CD4-positive, CD25-positive, alpha-beta regulatory T cell (primary cell): ENCODE measurements around the gene FAM120B. TPM values are rescaled to one million over a fixed set of nuclear protein-coding genes. Genes with fewer than 3 reads are reported as not detected.

Source experiments
- ATAC-seq, 2 donors: fragments of 150-1000 bp; cut with Tn5 transposase; one replicate each; pipeline ENCODE4 v1.10.0; 2021; ENCODE audit warnings: low read depth in 2 of 2, moderate number of reproducible peaks in 2 of 2, moderate library complexity in 1 of 2
- DNase-seq, 3 donors: peaks; one replicate each; pipeline versions ENCODE4 v3.0.0 to v3.0.0-alpha.2; 2012 to 2022; ENCODE audit warnings: mixed read lengths in 1 of 3
- H3K27ac ChIP-seq: one replicate; pipeline ENCODE4 v1.7.0; 2013; ENCODE audit warnings: mild to moderate bottlenecking, low read length; ENCODE audit not compliant: insufficient read depth, poor library complexity, severe bottlenecking
- H3K27me3 ChIP-seq: one replicate; pipeline ENCODE4 v1.7.0; 2013; ENCODE audit warnings: low read length; ENCODE audit not compliant: control insufficient read depth, insufficient read depth
- H3K36me3 ChIP-seq: one replicate; pipeline ENCODE4 v1.7.0; 2013; ENCODE audit warnings: mild to moderate bottlenecking, low read length, moderate library complexity; ENCODE audit not compliant: control insufficient read depth, insufficient read depth
- H3K4me1 ChIP-seq: 2 replicates; pipeline ENCODE4 v1.7.0; 2013; ENCODE audit warnings: mild to moderate bottlenecking, low read length; ENCODE audit not compliant: insufficient read depth, control insufficient read depth, poor library complexity, severe bottlenecking
- H3K4me3 ChIP-seq: one replicate; pipeline ENCODE4 v1.7.0; 2013; ENCODE audit warnings: low read depth, mild to moderate bottlenecking, low read length, moderate library complexity
- H3K9me3 ChIP-seq, 2 experiments: 1 replicate in 1 of 2; 2 replicates in 1 of 2; pipeline ENCODE4 v1.7.0; 2013; ENCODE audit warnings: low read length in 2 of 2, mild to moderate bottlenecking in 1 of 2, moderate library complexity in 1 of 2; ENCODE audit not compliant: control insufficient read depth in 2 of 2
- H3K27ac Mint-ChIP-seq, 3 donors: one replicate each; pipeline ENCODE4 v1.8.0; 2020 to 2022; ENCODE audit warnings: mild to moderate bottlenecking in 3 of 3, mixed read lengths in 3 of 3, moderate library complexity in 2 of 3
- H3K27me3 Mint-ChIP-seq: one replicate; pipeline ENCODE4 v1.8.0; 2022; ENCODE audit warnings: mild to moderate bottlenecking, mixed read lengths
- H3K36me3 Mint-ChIP-seq: one replicate; pipeline ENCODE4 v1.8.0; 2020; ENCODE audit warnings: mixed read lengths
- H3K4me1 Mint-ChIP-seq, 4 donors: one replicate each; pipeline ENCODE4 v1.8.0; 2020 to 2022; ENCODE audit warnings: mixed read lengths in 4 of 4, mild to moderate bottlenecking in 1 of 4
- H3K4me3 Mint-ChIP-seq, 4 donors: one replicate each; pipeline ENCODE4 v1.8.0; 2020 to 2022; ENCODE audit warnings: mild to moderate bottlenecking in 4 of 4, mixed read lengths in 4 of 4, moderate library complexity in 3 of 4
- H3K9me3 Mint-ChIP-seq, 7 donors: one replicate each; pipeline ENCODE4 v1.8.0; 2020 to 2022; ENCODE audit warnings: mixed read lengths in 7 of 7, mild to moderate bottlenecking in 3 of 7, moderate library complexity in 2 of 7
- polyA plus RNA-seq, 4 donors: library from polyadenylated mRNA; unstranded; fragments of 300-500 nt; fragmentation: Illumina TruSeq; gene quantifications; one replicate each; pipeline ENCODE4 v1.2.3, GENCODE V29; 2021
- total RNA-seq: library from RNA; stranded (reverse); gene quantifications from one replicate; pipeline ENCODE4 v1.2.3, GENCODE V29; 2022

Gene FAM120B
- total and polyA plus RNA-seq, 5 donors from 2014 or later: 28.0 to 35.0 (median 31.1) TPM

DNA sequence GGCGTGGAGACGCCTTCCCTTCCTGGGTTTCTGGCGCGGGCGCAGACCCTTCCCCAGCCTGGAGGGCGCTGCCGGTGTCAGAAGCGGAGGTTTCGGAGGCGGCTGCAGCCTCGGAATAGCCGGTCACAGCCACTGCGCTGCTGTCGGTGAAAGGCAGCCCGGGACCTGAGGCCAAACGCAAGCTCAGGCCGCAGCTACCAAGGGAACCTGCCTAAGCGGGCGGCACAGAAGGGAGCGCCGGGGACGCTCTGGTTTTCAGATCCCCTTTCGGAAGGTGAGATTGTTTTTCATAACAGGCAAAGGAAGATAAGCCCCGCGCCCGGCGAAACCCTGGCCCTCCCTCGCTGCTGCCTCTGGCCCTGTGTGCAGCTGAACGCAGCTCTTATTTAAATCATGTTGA is 116.5 kb downstream of the FAM120B start:
- ATAC-seq (no peak), DNase-seq (no peak)
- no peaks in the 10 kb centered on the region for H3K27me3 ChIP-seq
- H3K4me3 Mint-ChIP-seq: no peak overlapping the region
- peaks cover 32% of the 10 kb centered on the region for H3K27me3 Mint-ChIP-seq
- H3K4me3 ChIP-seq: no peak overlapping the region
- H3K36me3 Mint-ChIP-seq: no peaks in the 10 kb centered on the region
- no peaks in the 10 kb centered on the region for H3K4me1 Mint-ChIP-seq
- no peaks in the 10 kb centered on the region for H3K9me3 ChIP-seq
- H3K36me3 ChIP-seq: no peaks in the 10 kb centered on the region
- no peak overlapping the region for H3K27ac ChIP-seq
- no peaks in the 10 kb centered on the region for H3K4me1 ChIP-seq
- no peak overlapping the region for H3K27ac Mint-ChIP-seq
- peaks cover 0 to 1% (median 0%) of the 10 kb centered on the region in 7 donors for H3K9me3 Mint-ChIP-seq

GRCh38 chr6:170423814-170424603 is 117.5 kb downstream of the FAM120B start:
- Histone ChIP-seq H3K9me3 (no peaks in the 10 kb centered on the region), H3K4me1 (no peaks in the 10 kb centered on the region), H3K27ac (no peak overlapping the region), H3K27me3 (no peaks in the 10 kb centered on the region), H3K36me3 (no peaks in the 10 kb centered on the region), H3K4me3 (no peak overlapping the region)
- no peak for ATAC-seq
- Mint-ChIP-seq H3K4me1 (no peaks in the 10 kb centered on the region), H3K36me3 (no peaks in the 10 kb centered on the region), H3K27ac (no peak overlapping the region), H3K9me3 (peaks cover 0 to 1% (median 0%) of the 10 kb centered on the region in 7 donors), H3K4me3 (no peak overlapping the region), H3K27me3 (peaks cover 32% of the 10 kb centered on the region)
- no peak for DNase-seq

DNA sequence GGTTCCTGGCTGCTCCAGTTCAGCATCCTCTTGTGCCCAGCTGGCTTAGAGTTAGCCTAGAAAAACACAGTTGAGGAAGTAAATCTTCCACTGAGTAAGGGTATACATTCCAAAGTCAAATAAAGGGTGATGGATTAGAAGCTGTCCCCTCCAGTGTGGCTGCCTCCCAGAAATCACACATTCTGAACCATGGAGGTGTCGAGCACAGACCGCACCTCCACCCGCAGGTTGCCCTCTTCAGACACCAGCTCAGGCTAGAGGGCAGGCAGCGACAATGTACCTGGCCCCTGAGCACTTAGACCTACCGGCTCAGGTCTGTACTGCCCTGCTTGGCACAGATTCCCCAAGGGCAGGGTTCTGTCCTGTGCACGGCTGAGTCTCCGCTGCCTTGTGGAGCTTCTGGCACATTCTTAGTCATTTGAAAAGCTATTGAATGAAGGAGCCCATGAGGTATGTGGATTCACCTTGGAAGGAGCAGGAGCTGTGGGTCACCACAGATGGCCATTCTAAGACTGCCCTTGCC is 118.1 kb downstream of the FAM120B start:
- Histone ChIP-seq H3K9me3 (no peaks in the 10 kb centered on the region), H3K4me1 (no peaks in the 10 kb centered on the region), H3K27ac (no peak overlapping the region), H3K4me3 (no peak overlapping the region), H3K27me3 (no peaks in the 10 kb centered on the region), H3K36me3 (no peaks in the 10 kb centered on the region)
- no peak for DNase-seq
- H3K9me3 Mint-ChIP-seq: peaks cover 0 to 1% (median 0%) of the 10 kb centered on the region in 7 donors
- ATAC-seq: no peak
- no peaks in the 10 kb centered on the region for H3K36me3 Mint-ChIP-seq
- H3K27ac Mint-ChIP-seq: no peak overlapping the region
- no peak overlapping the region for H3K4me3 Mint-ChIP-seq
- H3K27me3 Mint-ChIP-seq: peaks cover 32% of the 10 kb centered on the region
- H3K4me1 Mint-ChIP-seq: no peaks in the 10 kb centered on the region

GRCh38 chr6:170429450-170429849 is 122.9 kb downstream of the FAM120B start:
- no peaks in the 10 kb centered on the region for H3K36me3 Mint-ChIP-seq
- no peak overlapping the region for H3K4me3 Mint-ChIP-seq
- Histone ChIP-seq H3K36me3 (no peaks in the 10 kb centered on the region), H3K4me1 (no peaks in the 10 kb centered on the region), H3K4me3 (no peak overlapping the region), H3K9me3 (no peaks in the 10 kb centered on the region), H3K27me3 (no peaks in the 10 kb centered on the region), H3K27ac (no peak overlapping the region)
- ATAC-seq (no peak), DNase-seq (no peak)
- no peaks in the 10 kb centered on the region for H3K4me1 Mint-ChIP-seq
- H3K27me3 Mint-ChIP-seq: peaks cover 27% of the 10 kb centered on the region
- H3K9me3 Mint-ChIP-seq: peaks cover 0 to 1% (median 0%) of the 10 kb centered on the region in 7 donors
- no peak overlapping the region for H3K27ac Mint-ChIP-seq

- ATAC-seq (no peak), DNase-seq (no peak)
- Mint-ChIP-seq H3K27me3 (peaks cover 6% of the 10 kb centered on the region), H3K4me1 (peaks cover 0 to 4% (median 0%) of the 10 kb centered on the region in 4 donors), H3K9me3 (peaks cover 0 to 8% (median 4%) of the 10 kb centered on the region in 7 donors), H3K27ac (no peak overlapping the region), H3K36me3 (peaks cover 4% of the 10 kb centered on the region), H3K4me3 (no peak overlapping the region)
- H3K4me1 ChIP-seq: no peaks in the 10 kb centered on the region
- H3K36me3 ChIP-seq: no peaks in the 10 kb centered on the region
- peaks cover 0 to 8% of the 10 kb centered on the region in 2 experiments for H3K9me3 ChIP-seq
- H3K27ac ChIP-seq: no peak overlapping the region
- no peaks in the 10 kb centered on the region for H3K27me3 ChIP-seq
- H3K4me3 ChIP-seq: no peak overlapping the region
Measured at GRCh38 chr6:170433163-170434116, 126.9 kb downstream of the FAM120B start.

- Mint-ChIP-seq H3K9me3 (peaks cover 0 to 8% (median 4%) of the 10 kb centered on the region in 7 donors), H3K4me3 (no peak overlapping the region), H3K36me3 (peaks cover 4% of the 10 kb centered on the region), H3K4me1 (peaks cover 0 to 4% (median 0%) of the 10 kb centered on the region in 4 donors), H3K27ac (no peak overlapping the region), H3K27me3 (peaks cover 4% of the 10 kb centered on the region)
- Histone ChIP-seq H3K4me1 (no peaks in the 10 kb centered on the region), H3K27ac (no peak overlapping the region), H3K9me3 (peaks cover 0 to 8% of the 10 kb centered on the region in 2 experiments), H3K27me3 (no peaks in the 10 kb centered on the region), H3K4me3 (no peak overlapping the region), H3K36me3 (no peaks in the 10 kb centered on the region)
- DNase-seq: no peak
- no peak for ATAC-seq
Measured at GRCh38 chr6:170434117-170434820, 127.7 kb downstream of the FAM120B start.

DNA sequence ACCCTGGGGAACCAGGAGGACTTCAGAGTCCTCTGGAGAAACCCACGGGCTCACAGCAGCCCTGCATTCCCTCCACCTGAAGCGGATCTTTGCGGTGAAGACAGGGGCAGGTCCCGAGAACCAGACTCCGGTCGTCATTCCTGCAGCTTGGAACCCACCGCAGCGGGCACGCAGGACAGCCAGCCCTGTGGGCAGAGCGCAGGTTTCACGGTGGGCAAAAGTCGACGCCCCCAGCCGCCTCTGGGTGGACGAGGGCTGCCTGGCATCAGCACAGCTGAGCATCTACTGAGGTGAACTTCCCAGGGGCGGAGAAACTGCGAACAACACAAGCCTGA is 128.2 kb downstream of the FAM120B start:
- H3K27ac Mint-ChIP-seq: no peak overlapping the region
- H3K4me3 Mint-ChIP-seq: no peak overlapping the region
- H3K9me3 Mint-ChIP-seq: peaks cover 0 to 8% (median 4%) of the 10 kb centered on the region in 7 donors
- Histone ChIP-seq H3K4me1 (no peaks in the 10 kb centered on the region), H3K27ac (no peak overlapping the region), H3K36me3 (no peaks in the 10 kb centered on the region), H3K27me3 (no peaks in the 10 kb centered on the region), H3K9me3 (peaks cover 0 to 8% of the 10 kb centered on the region in 2 experiments), H3K4me3 (no peak overlapping the region)
- DNase-seq (no peak), ATAC-seq (no peak)
- H3K27me3 Mint-ChIP-seq: no peaks in the 10 kb centered on the region
- H3K4me1 Mint-ChIP-seq: peaks cover 0 to 4% (median 0%) of the 10 kb centered on the region in 4 donors
- H3K36me3 Mint-ChIP-seq: peaks cover 4% of the 10 kb centered on the region
